GM12874 (cell line): Measurements from ENCODE around the gene OR10A6.

Experiments
- CTCF ChIP-seq: IDR thresholded peaks from 2 replicates; pipeline ENCODE4 v1.5.1; 2011; ENCODE audit warnings: low read depth, mild to moderate bottlenecking, control low read depth, low read length, moderate library complexity; ENCODE audit not compliant: insufficient read depth

The OR10A6 gene

GRCh38 chr11:7910286-7910788 is 20.7 kb downstream of the OR10A6 start:
- no peak for TF ChIP-seq CTCF

- TF ChIP-seq CTCF = no peak
Measured at GRCh38 chr11:7909585-7910285, 21.3 kb downstream of the OR10A6 start.

- TF ChIP-seq CTCF = no peak
Measured at GRCh38 chr11:7907121-7907520, 23.9 kb downstream of the OR10A6 start.

- no peak for TF ChIP-seq CTCF
Measured at GRCh38 chr11:7906481-7906880, 24.6 kb downstream of the OR10A6 start.

GRCh38 chr11:7905961-7906429 is 25.1 kb downstream of the OR10A6 start:
- no peak for TF ChIP-seq CTCF

- TF ChIP-seq CTCF = no peak
Measured at GRCh38 chr11:7905549-7905948, 25.5 kb downstream of the OR10A6 start.

GRCh38 chr11:7904917-7905316 is 26.2 kb downstream of the OR10A6 start:
- TF ChIP-seq CTCF = no peak
